Ovary (tissue), 9 donors: ENCODE data around the gene TAF4. TPM values are rescaled to one million over a fixed set of nuclear protein-coding genes. Genes with fewer than 3 reads are reported as not detected.
"Not testable (repeated sequence)": the region's sequence is repeated elsewhere in the genome, so short reads cannot be mapped to it uniquely, and the experiment has no call there.

Source experiments
- DNase-seq, 5 donors: peaks; one replicate each; pipeline ENCODE4 v3.0.0-alpha.2; 2019 to 2020
- H3K27ac ChIP-seq, 2 donors: fragments of 200-600 bp; one replicate each; pipeline versions ENCODE4 v1.5.1 to v1.8.0; 2019 to 2022
- H3K27me3 ChIP-seq: fragments of 200-600 bp; one replicate; pipeline ENCODE4 v1.8.0; 2022
- H3K36me3 ChIP-seq: fragments of 200-600 bp; sonication (generic); one replicate; pipeline ENCODE4 v1.5.1; 2019
- H3K4me1 ChIP-seq: one replicate; pipeline ENCODE4 v1.8.1; 2013; ENCODE audit warnings: mild to moderate bottlenecking, moderate library complexity; ENCODE audit not compliant: insufficient read depth
- H3K4me3 ChIP-seq: fragments of 200-600 bp; sonication (generic); one replicate; pipeline ENCODE4 v1.5.1; 2017
- H3K9me3 ChIP-seq, 2 donors: fragments of 200-600 bp in 1 of 2; sonication (generic) in 1 of 2; one replicate each; pipeline versions ENCODE4 v1.5.1 to v1.8.1; 2013 to 2019; ENCODE audit warnings: mild to moderate bottlenecking in 1 of 2, moderate library complexity in 1 of 2
- EP300 ChIP-seq: sonication (generic); formaldehyde crosslinking; IDR thresholded peaks from one replicate; pipeline ENCODE4 v1.6.1; 2017; ENCODE audit warnings: antibody characterized with exemption
- POLR2A ChIP-seq: fragments of 450-650 bp; IDR thresholded peaks from one replicate; pipeline ENCODE4 v1.6.1; 2017; ENCODE audit warnings: antibody characterized with exemption, mild to moderate bottlenecking, moderate library complexity
- WGBS, 3 donors: extraction: QIAGEN DNeasy Blood & Tissue Kit in 1 of 3; methylation state at CpG; one replicate each; pipeline versions ENCODE4 v1.1.5 to v1.1.7; 2013 to 2017; 5-methylcytosine and 5-hydroxymethylcytosine counted together
- intact Hi-C, 4 donors: fragments of 100-400 bp; cut with DNase I; formaldehyde crosslinking; loops; one replicate each; pipeline versions ENCODE4 v1.11.0 to v1.15.1; 2022 to 2023
- polyA plus RNA-seq, 2 donors: library from polyadenylated mRNA; stranded (reverse); fragments of 200-250 nt in 1 of 2; fragments of 350-450 nt in 1 of 2; fragmentation: Illumina TruSeq in 1 of 2; extraction: RNeasy Lipid Tissue Mini Kit (QIAGEN cat#74804) in 1 of 2; gene quantifications; one replicate each; pipeline ENCODE4 v1.2.3, GENCODE V29; 2013 to 2014
- total RNA-seq, 7 donors: library from RNA; depleted of rRNA in 2 of 7; stranded (reverse); fragments of >200 nt in 2 of 7; fragmentation: NEBNext Ultra II Directional in 3 of 7; extraction: Animal tissue kit (Norgen Biotek cat#: 25700) in 3 of 7; gene quantifications; one replicate each; pipeline versions ENCODE4 v1.1.0 to v1.2.4, GENCODE V29; 2016 to 2023
- TF ChIP-seq, protein P1 (sequence below), 3 donors: fragments of 450-650 bp in 2 of 3; fragments of 200-600 bp in 1 of 3; IDR thresholded peaks; one replicate each; pipeline versions ENCODE4 v1.5.1 to v1.8.0; 2016 to 2022; ENCODE audit warnings: antibody characterized with exemption in 3 of 3, mild to moderate bottlenecking in 1 of 3
- donor health status: DM: no; HTN: no; CAD: no; lungs with moderate emphysema.
- donor health status: DM: no; HTN: no; CAD: no.
- donor health status: Bipolar disorder and iron deficiency.
- donor health status: DM: yes; HTN: yes; CAD: no.
- donor health status: DM: no; HTN: no; CAD: no.
- donor health status: DM: yes; HTN: yes; CAD: no.

The TAF4 gene
- total and polyA plus RNA-seq, 9 donors = 9.3 to 34.7 (median 19.8) TPM

DNA sequence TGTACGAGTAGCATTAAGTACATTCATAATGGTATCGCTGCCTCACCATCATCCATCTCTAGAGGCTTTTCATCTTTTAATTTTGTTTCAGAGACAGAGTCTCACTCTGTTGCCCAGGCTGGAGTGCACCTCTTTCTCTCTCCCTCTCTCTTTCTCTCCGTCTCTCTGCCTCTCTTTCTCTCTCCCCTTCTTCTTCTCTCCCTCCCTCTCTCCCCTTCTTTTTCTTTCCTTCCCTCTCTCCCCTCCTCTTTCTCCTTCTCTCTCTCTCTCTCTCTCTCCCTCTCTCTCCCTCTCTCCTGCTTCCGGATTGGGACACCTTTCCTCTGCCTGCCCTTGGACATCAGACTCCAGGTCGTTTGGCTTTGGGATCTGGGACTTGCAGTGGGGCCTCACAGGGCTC is 17.6 kb upstream of the TAF4 start:
- intact Hi-C loops = no loop called here
- no peak for TF ChIP-seq EP300
- TF ChIP-seq POLR2A = no peak
- TF ChIP-seq, protein P1, sequence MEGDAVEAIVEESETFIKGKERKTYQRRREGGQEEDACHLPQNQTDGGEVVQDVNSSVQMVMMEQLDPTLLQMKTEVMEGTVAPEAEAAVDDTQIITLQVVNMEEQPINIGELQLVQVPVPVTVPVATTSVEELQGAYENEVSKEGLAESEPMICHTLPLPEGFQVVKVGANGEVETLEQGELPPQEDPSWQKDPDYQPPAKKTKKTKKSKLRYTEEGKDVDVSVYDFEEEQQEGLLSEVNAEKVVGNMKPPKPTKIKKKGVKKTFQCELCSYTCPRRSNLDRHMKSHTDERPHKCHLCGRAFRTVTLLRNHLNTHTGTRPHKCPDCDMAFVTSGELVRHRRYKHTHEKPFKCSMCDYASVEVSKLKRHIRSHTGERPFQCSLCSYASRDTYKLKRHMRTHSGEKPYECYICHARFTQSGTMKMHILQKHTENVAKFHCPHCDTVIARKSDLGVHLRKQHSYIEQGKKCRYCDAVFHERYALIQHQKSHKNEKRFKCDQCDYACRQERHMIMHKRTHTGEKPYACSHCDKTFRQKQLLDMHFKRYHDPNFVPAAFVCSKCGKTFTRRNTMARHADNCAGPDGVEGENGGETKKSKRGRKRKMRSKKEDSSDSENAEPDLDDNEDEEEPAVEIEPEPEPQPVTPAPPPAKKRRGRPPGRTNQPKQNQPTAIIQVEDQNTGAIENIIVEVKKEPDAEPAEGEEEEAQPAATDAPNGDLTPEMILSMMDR (IDR thresholded peaks at IDR 0.05) = no peak
- no peaks in the 10 kb centered on the region for H3K9me3 ChIP-seq
- no peak for DNase-seq
- no peak overlapping the region for H3K27ac ChIP-seq
- H3K4me3 ChIP-seq = no peak overlapping the region
- H3K27me3 ChIP-seq = no peaks in the 10 kb centered on the region
- 51 to 69% (median 56%) methylated on average over 5 of the region's 5 CpGs for WGBS, 3 donors
- no peaks in the 10 kb centered on the region for H3K36me3 ChIP-seq
- no peaks in the 10 kb centered on the region for H3K4me1 ChIP-seq

DNA sequence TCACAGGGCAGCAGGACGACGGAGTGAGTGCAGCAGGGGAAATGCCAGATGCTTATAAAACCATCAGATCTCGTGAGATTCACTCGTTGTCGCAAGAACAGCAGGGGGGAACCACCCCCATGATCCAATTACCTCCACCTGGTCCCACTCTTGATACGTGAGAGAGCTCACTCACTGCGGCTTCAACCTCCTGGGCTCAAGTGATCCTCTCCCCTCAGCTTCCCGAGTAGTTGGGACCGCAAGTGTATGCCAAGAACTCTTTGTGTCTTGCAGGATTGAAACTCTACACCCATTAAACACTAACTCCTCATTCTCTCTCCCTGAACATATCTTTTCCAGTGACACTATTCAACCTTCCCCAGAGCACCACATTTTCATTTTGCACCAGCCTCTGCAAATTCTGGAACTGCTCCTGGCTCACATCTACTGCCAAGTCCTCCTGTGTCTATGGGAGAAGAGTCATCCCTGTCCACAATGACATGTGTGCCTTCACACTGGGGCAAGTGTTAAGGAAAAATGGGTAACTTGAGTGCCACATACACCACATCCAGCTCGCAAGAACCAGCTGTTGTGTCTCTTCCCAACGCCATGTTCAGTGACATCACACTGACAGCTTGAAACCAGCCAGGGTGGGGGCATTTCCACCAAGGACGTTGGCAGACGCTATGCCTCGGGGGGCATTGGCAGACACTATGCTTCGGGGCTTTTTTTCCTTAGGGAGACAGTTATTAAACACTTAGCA is 14.7 kb upstream of the TAF4 start:
- H3K9me3 ChIP-seq = no peaks in the 10 kb centered on the region
- H3K27me3 ChIP-seq = no peaks in the 10 kb centered on the region
- intact Hi-C loops = no loop called here
- H3K36me3 ChIP-seq = no peaks in the 10 kb centered on the region
- H3K4me1 ChIP-seq = no peaks in the 10 kb centered on the region
- no peak for DNase-seq
- H3K27ac ChIP-seq = no peak overlapping the region
- TF ChIP-seq EP300 (no peak), POLR2A (no peak)
- TF ChIP-seq, protein P1 (IDR thresholded peaks at IDR 0.05) = no peak
- WGBS, 3 donors = 55 to 61% (median 61%) methylated on average over 13 to 15 of the region's 15 CpGs
- H3K4me3 ChIP-seq = no peak overlapping the region

DNA sequence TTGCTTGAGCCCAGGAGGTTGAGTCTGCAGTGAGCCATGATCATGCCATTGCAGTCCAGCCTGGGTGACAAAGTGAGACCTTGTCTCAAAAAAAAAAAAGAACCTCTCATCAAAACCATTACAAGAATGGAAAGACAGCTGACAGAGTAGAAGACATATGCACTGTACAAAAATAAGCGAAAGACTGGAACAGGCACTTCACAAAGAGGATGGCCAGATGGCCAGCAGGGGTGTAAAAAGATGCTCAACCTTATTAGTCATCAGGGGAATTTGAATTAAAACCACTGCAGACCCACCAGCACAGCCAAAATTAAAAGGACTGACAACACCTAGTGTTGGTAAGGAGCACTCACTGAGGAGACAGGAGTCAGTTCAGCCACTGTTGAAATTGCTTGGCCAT is 13.5 kb upstream of the TAF4 start:
- Histone ChIP-seq H3K4me3 (no peak overlapping the region), H3K27me3 (no peaks in the 10 kb centered on the region), H3K9me3 (no peaks in the 10 kb centered on the region), H3K4me1 (no peaks in the 10 kb centered on the region), H3K27ac (no peak overlapping the region), H3K36me3 (no peaks in the 10 kb centered on the region)
- TF ChIP-seq, protein P1 (IDR thresholded peaks at IDR 0.05) = no peak
- TF ChIP-seq EP300 (no peak), POLR2A (no peak)
- intact Hi-C loops = loop anchor here in 1 of 4 donors (5.0 kb wide), 1 partner anchor 38 kb away; no protein-coding TSS in a partner anchor
- no peak for DNase-seq
- 96 to 100% (median 96%) methylated on average over 1 of the region's 1 CpG for WGBS, 3 donors

DNA sequence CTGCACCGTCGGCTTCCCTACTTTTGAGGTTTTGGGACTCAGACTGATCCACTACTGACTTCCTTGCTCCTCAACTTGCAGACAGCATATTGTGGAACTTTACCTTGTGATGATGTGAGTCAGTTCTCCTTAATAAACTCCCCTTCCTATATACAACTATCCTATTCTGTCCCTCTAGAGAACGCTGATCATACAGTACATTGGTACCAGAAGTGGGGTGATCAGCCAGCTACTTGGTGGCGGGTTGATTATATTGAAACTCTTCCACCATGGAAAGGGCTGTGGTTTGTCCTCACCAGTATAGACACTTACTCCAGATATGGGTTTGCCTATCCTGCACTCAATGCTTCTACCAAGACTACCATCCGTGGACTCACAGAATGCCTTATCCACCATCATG is 7.6 kb upstream of the TAF4 start:
- Histone ChIP-seq H3K36me3 (no peaks in the 10 kb centered on the region), H3K4me1 (no peaks in the 10 kb centered on the region), H3K4me3 (no peak overlapping the region), H3K27ac (no peak overlapping the region), H3K9me3 (no peaks in the 10 kb centered on the region), H3K27me3 (no peaks in the 10 kb centered on the region)
- TF ChIP-seq POLR2A = no peak
- TF ChIP-seq, protein P1 (IDR thresholded peaks at IDR 0.05) = no peak
- intact Hi-C loops = no loop called here
- 91 to 93% (median 93%) methylated on average over 5 of the region's 5 CpGs for WGBS, 3 donors
- DNase-seq = no peak

DNA sequence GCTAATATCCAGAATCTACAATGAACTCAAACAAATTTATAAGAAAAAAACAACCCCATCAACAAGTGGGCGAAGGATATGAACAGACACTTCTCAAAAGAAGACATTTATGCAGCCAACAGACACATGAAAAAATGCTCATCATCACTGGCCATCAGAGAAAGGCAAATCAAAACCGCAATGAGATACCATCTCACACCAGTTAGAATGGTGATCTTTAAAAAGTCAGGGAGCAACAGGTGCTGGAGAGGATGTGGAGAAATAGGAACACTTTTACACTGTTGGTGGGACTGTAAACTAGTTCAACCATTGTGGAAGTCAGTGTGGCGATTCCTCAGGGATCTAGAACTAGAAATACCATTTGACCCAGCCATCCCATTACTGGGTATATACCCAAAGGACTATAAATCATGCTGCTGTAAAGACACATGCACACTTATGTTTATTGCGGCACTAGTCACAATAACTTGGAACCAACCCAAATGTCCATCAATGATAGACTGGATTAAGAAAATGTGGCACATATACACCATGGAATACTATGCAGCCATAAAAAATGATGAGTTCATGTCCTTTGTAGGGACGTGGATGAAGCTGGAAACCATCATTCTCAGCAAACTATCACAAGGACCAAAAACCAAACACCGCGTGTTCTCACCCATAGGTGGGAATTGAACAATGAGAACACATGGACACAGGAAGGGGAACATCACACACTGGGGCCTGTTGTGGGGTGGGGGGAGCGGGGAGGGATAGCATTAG is 6.2 kb upstream of the TAF4 start:
- intact Hi-C loops, H3K9me3 ChIP-seq, H3K4me1 ChIP-seq, H3K36me3 ChIP-seq, H3K27me3 ChIP-seq, H3K4me3 ChIP-seq, DNase-seq, H3K27ac ChIP-seq: not testable (repeated sequence)
- 73 to 91% (median 74%) methylated on average over 6 to 8 of the region's 8 CpGs for WGBS, 3 donors
